K562 (cell line): Measurements from ENCODE around the gene CFAP251. TPM values are rescaled to one million over a fixed set of nuclear protein-coding genes. Genes with fewer than 3 reads are reported as not detected.

Experiments used
- ATAC-seq: fragments of 200-7000 bp; cut with Tn5 transposase; 3 replicates; pipeline ENCODE4 v1.9.1; 2020; ENCODE audit warnings: moderate library complexity
- BruUV-seq: library from RNA; stranded (reverse); fragments of 400-500 nt; replicated peaks from 2 replicates; lab custom pipeline; 2021; lab: Mats Ljungman, UMichigan
- CTCF ChIA-PET: fragments of 300-600 bp; formaldehyde crosslinking; extraction: SDS; loops from one replicate; lab custom pipeline; 2021; ENCODE audit warnings: low intra/inter-chr PET ratio; lab: Yijun Ruan, JAX
- POLR2A ChIA-PET: fragments of 300-600, 350-650 bp; sonication (Branson Sonifier 250); formaldehyde crosslinking; extraction: SDS; loops from one replicate; lab custom pipeline; 2021; ENCODE audit warnings: antibody characterized with exemption, inconsistent platforms; lab: Yijun Ruan, JAX
- DNase-seq, 4 experiments: peaks; one replicate each; pipeline versions ENCODE4 v3.0.0 to v3.0.0-alpha.2; 2011 to 2018; ENCODE audit warnings: low spot score in 3 of 4, mixed read lengths in 3 of 4; ENCODE audit errors: extremely low read depth in 1 of 4
- FAIRE-seq: peaks from 2 replicates; lab custom pipeline; 2011; peaks lifted over from hg19 to GRCh38; lab: Jason Lieb, UNC
- H2AFZ ChIP-seq: 2 replicates; pipeline ENCODE4 v1.6.0; 2011; ENCODE audit warnings: low read depth, low read length, control low read depth, inconsistent platforms
- H3K27ac ChIP-seq: fragments of 200-600 bp; 3 replicates; pipeline ENCODE4 v1.8.0; 2011; ENCODE audit warnings: low read depth, mild to moderate bottlenecking, control low read depth, inconsistent platforms, low read length, moderate library complexity, mixed read lengths; ENCODE audit errors: extremely low read depth
- H3K27me3 ChIP-seq, 2 experiments: fragments of 300-600 bp in 1 of 2; 2 replicates in 1 of 2; 3 replicates in 1 of 2; pipeline versions ENCODE4 v1.6.0 to v1.8.0; 2011; ENCODE audit warnings: inconsistent platforms in 2 of 2, low read length in 2 of 2, mild to moderate bottlenecking in 1 of 2, mixed read lengths in 1 of 2, moderate library complexity in 1 of 2; ENCODE audit not compliant: control insufficient read depth in 2 of 2, insufficient read depth in 2 of 2
- H3K36me3 ChIP-seq: fragments of 300-600 bp; 3 replicates; pipeline ENCODE4 v1.8.0; 2011; ENCODE audit warnings: mild to moderate bottlenecking, low read length, inconsistent platforms; ENCODE audit not compliant: control insufficient read depth, insufficient read depth
- H3K4me1 ChIP-seq, 2 experiments: fragments of 200-600 bp in 1 of 2; replicated peaks in 1 of 2; 2 replicates in 1 of 2; 3 replicates in 1 of 2; pipeline versions ENCODE4 v1.5.1 to v1.8.0; 2011; ENCODE audit warnings: inconsistent platforms in 2 of 2, low read length in 2 of 2, mild to moderate bottlenecking in 1 of 2, mixed read lengths in 1 of 2, moderate library complexity in 1 of 2; ENCODE audit not compliant: control insufficient read depth in 2 of 2, insufficient read depth in 2 of 2
- H3K4me2 ChIP-seq: 2 replicates; pipeline ENCODE4 v1.6.1; 2011; ENCODE audit warnings: low read length, control low read depth, inconsistent platforms, mixed read lengths; ENCODE audit not compliant: insufficient read depth
- H3K4me3 ChIP-seq: fragments of 200-600 bp; sonication (generic), shearing (Covaris generic); 2 replicates; pipeline ENCODE4 v1.5.1; 2016; ENCODE audit warnings: control low read depth, inconsistent platforms
- H3K79me2 ChIP-seq: fragments of 200-600 bp; 3 replicates; pipeline ENCODE4 v1.8.0; 2011; ENCODE audit warnings: low read length, inconsistent platforms; ENCODE audit not compliant: control insufficient read depth, insufficient read depth
- H3K9ac ChIP-seq, 2 experiments: 2 replicates each; pipeline versions ENCODE4 v1.6.0 to v1.6.1; 2011; ENCODE audit warnings: low read depth in 2 of 2, low read length in 2 of 2, control low read depth in 1 of 2, inconsistent platforms in 1 of 2, mild to moderate bottlenecking in 1 of 2, mixed read lengths in 1 of 2; ENCODE audit not compliant: insufficient read depth in 1 of 2
- H3K9me1 ChIP-seq: one replicate; pipeline ENCODE4 v1.6.0; 2011; ENCODE audit warnings: inconsistent platforms, mild to moderate bottlenecking, low read length, moderate library complexity; ENCODE audit not compliant: control insufficient read depth, insufficient read depth
- H3K9me3 ChIP-seq: replicated peaks from 2 replicates; pipeline ENCODE4 v1.5.1; 2011; ENCODE audit warnings: low read depth, low read length, inconsistent platforms; ENCODE audit not compliant: control insufficient read depth, insufficient read depth
- H4K20me1 ChIP-seq: replicated peaks from 2 replicates; pipeline ENCODE4 v1.6.1; 2011; ENCODE audit warnings: low read length, inconsistent platforms, mixed read lengths; ENCODE audit not compliant: control insufficient read depth, insufficient read depth
- C11orf30 ChIP-seq: fragments of 450-650 bp; IDR thresholded peaks from 2 replicates; pipeline ENCODE4 v1.6.1; 2016; ENCODE audit warnings: low read depth, mild to moderate bottlenecking
- ILF3 ChIP-seq: fragments of 450-650 bp; IDR thresholded peaks from 2 replicates; pipeline ENCODE4 v1.6.1; 2018; ENCODE audit warnings: antibody characterized with exemption, mild to moderate bottlenecking, moderate library complexity, borderline replicate concordance
- MAFK ChIP-seq: IDR thresholded peaks from 2 replicates; pipeline ENCODE4 v1.6.1; 2011; ENCODE audit warnings: low read length, improper control_type of control experiment
- NFE2L1 ChIP-seq: fragments of 450-650 bp; IDR thresholded peaks from 2 replicates; pipeline ENCODE4 v1.6.1; 2016; ENCODE audit warnings: missing genetic modification characterization, low read depth, mild to moderate bottlenecking, missing compliant biosample characterization, moderate library complexity, borderline replicate concordance
- ZNF316 ChIP-seq: fragments of 450-650 bp; IDR thresholded peaks from 2 replicates; pipeline ENCODE4 v1.6.1; 2016
- ZNF384 ChIP-seq: IDR thresholded peaks from 2 replicates; pipeline ENCODE4 v1.6.1; 2012; ENCODE audit warnings: low read depth, low read length, improper control_type of control experiment
- ZNF79 ChIP-seq: fragments of 250-450 bp; sonication (Bioruptor Pico); IDR thresholded peaks from 2 replicates; pipeline ENCODE4 v1.4.0; 2020; ENCODE audit warnings: low read depth, mild to moderate bottlenecking, moderate library complexity
- WGBS: fragments of 100-300 bp; shearing (Covaris generic); methylation state at CpG from one replicate; pipeline ENCODE4 v1.1.6; 2016; ENCODE audit warnings: low coverage, mixed read lengths; ENCODE audit not compliant: insufficient coverage; ENCODE audit errors: missing lambda C conversion rate; 5-methylcytosine and 5-hydroxymethylcytosine counted together
- in situ Hi-C: fragments of 300-500 bp; cut with MboI; formaldehyde crosslinking; loops from 4 replicates; pipeline ENCODE4 v1.15.0; 2018; ENCODE audit warnings: inconsistent platforms, mixed read lengths
- intact Hi-C: fragments of 100-400 bp; cut with micrococcal nuclease; formaldehyde crosslinking; loops from 2 replicates; pipeline ENCODE4 v1.14.2; 2022
- polyA plus RNA-seq, 8 experiments: library from polyadenylated mRNA; depleted of rRNA in 4 of 8; stranded (reverse) in 5 of 8; unstranded in 3 of 8; fragments of >200 nt; fragmentation: Nextera tagmentation in 2 of 8; fragmentation: Illumina TruSeq in 1 of 8; extraction: Ambion mirVana in 2 of 8; extraction: Trizol in 1 of 8; gene quantifications; 2 replicates each; pipeline versions ENCODE4 v1.2.1 to v1.2.3, GENCODE V29; 2011 to 2014; ENCODE audit warnings: inconsistent platforms in 1 of 8, missing spikeins in 1 of 8
- total RNA-seq, 7 experiments: library from RNA; depleted of rRNA in 6 of 7; stranded (reverse); fragments of >200 nt in 6 of 7; fragmentation: Illumina TruSeq in 2 of 7; extraction: Trizol in 2 of 7; gene quantifications; 2 replicates each; pipeline versions ENCODE4 v1.2.1 to v1.2.3, GENCODE V29; 2011 to 2021; ENCODE audit warnings: low replicate concordance in 1 of 7

CFAP251 gene
- total and polyA plus RNA-seq, 9 of the 15 experiments (the other 6 are each of a cell fraction or from before 2014, with no cell fraction given) = 16.6 to 31.0 (median 19.1) TPM

DNA sequence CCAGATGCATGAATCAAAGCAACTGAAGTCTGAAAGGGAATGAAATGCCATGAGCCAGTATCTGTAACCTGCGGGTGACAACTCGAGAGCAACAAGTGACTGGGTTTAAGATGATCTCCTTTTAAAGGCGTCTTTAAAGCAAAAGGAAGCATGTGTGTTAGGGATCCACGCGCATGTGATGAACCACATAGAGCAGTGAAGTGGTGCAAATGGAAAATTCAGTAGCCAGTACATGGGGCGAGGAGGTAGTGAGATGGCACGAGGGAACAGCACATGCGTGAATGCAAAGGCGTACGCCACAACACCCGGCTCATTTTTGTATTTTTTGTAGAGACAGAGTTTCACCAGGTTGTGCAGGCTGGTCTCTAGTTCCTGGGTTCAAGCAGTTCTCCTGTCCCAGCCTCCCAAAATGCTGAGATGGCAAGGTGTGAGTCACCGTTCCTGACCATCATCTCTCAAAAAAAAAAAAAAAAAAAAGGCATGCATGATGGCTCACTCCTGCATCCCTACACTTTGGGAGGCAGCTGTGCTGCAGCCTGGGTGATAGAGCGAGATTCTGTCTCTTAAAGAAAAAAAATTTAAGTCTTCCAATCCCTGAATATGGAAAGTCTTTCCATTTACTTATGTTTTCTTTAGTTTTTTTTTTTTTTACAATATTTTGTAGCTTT, 78.7 kb downstream of the CFAP251 start:
- DNase-seq (peak in 1 of 4 experiments; percentile 10), FAIRE-seq (peak; percentile 19), ATAC-seq (no peak)
- 0 out of 2 replicates have a peak, but pooled peaks have one; percentile 17 for TF ChIP-seq MAFK
- TF ChIP-seq C11orf30 = peak; percentile 33; the same call in 1 of the 2 replicates
- TF ChIP-seq ZNF384 = peak; percentile 76
- TF ChIP-seq NFE2L1 (tag) = no peak
- peak; percentile 42 for TF ChIP-seq ZNF316
- TF ChIP-seq ILF3 = no peak
- no peak for TF ChIP-seq ZNF79 (CRISPR knock-in tag)
- Histone ChIP-seq H3K9me3 (peaks cover 2% of the 10 kb centered on the region; the same call in 1 of the 2 replicates), H3K27me3 (no peaks in the 10 kb centered on the region), H3K4me2 (no peak overlapping the region), H4K20me1 (no peaks in the 10 kb centered on the region), H3K4me3 (no peak overlapping the region), H3K79me2 (no peaks in the 10 kb centered on the region), H3K9ac (no peak overlapping the region), H3K9me1 (no peaks in the 10 kb centered on the region), H2AFZ (no peak overlapping the region), H3K36me3 (no peaks in the 10 kb centered on the region), H3K27ac (no peak overlapping the region), H3K4me1 (peaks cover 0 to 7% of the 10 kb centered on the region in 2 experiments; a peak in 2 of 5 replicates)
- in situ Hi-C loops (no loop called here), intact Hi-C loops (no loop called here)
- WGBS = 48% methylated on average over 13 of the region's 13 CpGs
- no TSS peak for BruUV-seq
- ChIA-PET POLR2A (interaction anchor here (1.0 kb wide), 1 partner anchor 10 kb away, joined by 3 read pairs; no protein-coding TSS in a partner anchor), CTCF (no interaction called here)
